ENCODE data around the gene HIVEP3.

HIVEP3 gene

GRCh38 chr1:41891199-41891896 is 27.4 kb downstream of the HIVEP3 start:
- Histone ChIP-seq H3K4me1 (ENCODE audit: insufficient read depth, low read length, poor library complexity, severe bottlenecking) (peaks cover 39% of the 10 kb centered on the region), H3K4me3 (ENCODE audit: low read length, poor library complexity, severe bottlenecking) (peak overlapping the region; percentile 75)

GRCh38 chr1:41890825-41891198 is 27.9 kb downstream of the HIVEP3 start:
- no peaks in the 10 kb centered on the region for H3K79me2 ChIP-seq (ENCODE audit: insufficient read depth, low read length)
- no peaks in the 10 kb centered on the region for H3F3A ChIP-seq (ENCODE audit: low read depth)
- H3K9me3 ChIP-seq (ENCODE audit: insufficient read depth, low read depth, low read length), result no peaks in the 10 kb centered on the region
- no peaks in the 10 kb centered on the region for H3K27me3 ChIP-seq (ENCODE audit: insufficient read depth, low read length, poor library complexity, severe bottlenecking)
- H3K36me3 ChIP-seq (ENCODE audit: insufficient read depth, low read length), result no peaks in the 10 kb centered on the region
- H3K9me2 ChIP-seq (replicated peaks; ENCODE audit: low read depth, low read length), result no peaks in the 10 kb centered on the region
- peak overlapping the region; percentile 74 for H3K9ac ChIP-seq (ENCODE audit: low read depth, low read length, poor library complexity, severe bottlenecking)
- no peaks in the 10 kb centered on the region for H4K20me1 ChIP-seq (ENCODE audit: insufficient read depth, low read length, poor library complexity, severe bottlenecking)
- H3K4me1 ChIP-seq (ENCODE audit: insufficient read depth, low read length, poor library complexity, severe bottlenecking), result peaks cover 39% of the 10 kb centered on the region
- H3K4me2 ChIP-seq (ENCODE audit: low read depth, low read length, poor library complexity, severe bottlenecking), result peak overlapping the region; percentile 81
- H3K4me3 ChIP-seq (ENCODE audit: low read length, poor library complexity, severe bottlenecking), result peak overlapping the region; percentile 75
- TF ChIP-seq EZH2phosphoT487 (IDR thresholded peaks at IDR 0.05; ENCODE audit: borderline replicate concordance) (no peak), CTCF (conservative IDR thresholded peaks at IDR 0.05; ENCODE audit: low read length) (no peak)
- peak overlapping the region; percentile 96 for H2AFZ ChIP-seq (ENCODE audit: low read length)

More at GRCh38 chr1:41891199-41891896, 27.4 kb downstream of the HIVEP3 start:
- no peaks in the 10 kb centered on the region for H3K79me2 ChIP-seq (ENCODE audit: insufficient read depth, low read length)
- H2AFZ ChIP-seq (ENCODE audit: low read length), result peak overlapping the region; percentile 96
- H3K36me3 ChIP-seq (ENCODE audit: insufficient read depth, low read length), result no peaks in the 10 kb centered on the region
- H3K27me3 ChIP-seq (ENCODE audit: insufficient read depth, low read length, poor library complexity, severe bottlenecking), result no peaks in the 10 kb centered on the region
- peak overlapping the region; percentile 74 for H3K9ac ChIP-seq (ENCODE audit: low read depth, low read length, poor library complexity, severe bottlenecking)
- H4K20me1 ChIP-seq (ENCODE audit: insufficient read depth, low read length, poor library complexity, severe bottlenecking), result no peaks in the 10 kb centered on the region
- no peaks in the 10 kb centered on the region for H3K9me2 ChIP-seq (replicated peaks; ENCODE audit: low read depth, low read length)
- peak; percentile 56 for TF ChIP-seq CTCF (conservative IDR thresholded peaks at IDR 0.05; ENCODE audit: low read length)
- no peak for TF ChIP-seq EZH2phosphoT487 (IDR thresholded peaks at IDR 0.05; ENCODE audit: borderline replicate concordance)
- no peaks in the 10 kb centered on the region for H3K9me3 ChIP-seq (ENCODE audit: insufficient read depth, low read depth, low read length)
- H3F3A ChIP-seq (ENCODE audit: low read depth), result no peaks in the 10 kb centered on the region
- H3K4me2 ChIP-seq (ENCODE audit: low read depth, low read length, poor library complexity, severe bottlenecking), result peak overlapping the region; percentile 81

- H3K4me3 ChIP-seq (ENCODE audit: low read length, poor library complexity, severe bottlenecking), result no peak overlapping the region
Measured at GRCh38 chr1:41889506-41890414, 29.0 kb downstream of the HIVEP3 start.

More at GRCh38 chr1:41889506-41890414, 29.0 kb downstream of the HIVEP3 start:
- H4K20me1 ChIP-seq (ENCODE audit: insufficient read depth, low read length, poor library complexity, severe bottlenecking), result no peaks in the 10 kb centered on the region
- TF ChIP-seq EZH2phosphoT487 (IDR thresholded peaks at IDR 0.05; ENCODE audit: borderline replicate concordance), result no peak
- no peak for TF ChIP-seq CTCF (conservative IDR thresholded peaks at IDR 0.05; ENCODE audit: low read length)
- no peak overlapping the region for H2AFZ ChIP-seq (ENCODE audit: low read length)
- no peaks in the 10 kb centered on the region for H3K9me2 ChIP-seq (replicated peaks; ENCODE audit: low read depth, low read length)
- H3K4me2 ChIP-seq (ENCODE audit: low read depth, low read length, poor library complexity, severe bottlenecking), result no peak overlapping the region
- H3K9ac ChIP-seq (ENCODE audit: low read depth, low read length, poor library complexity, severe bottlenecking), result no peak overlapping the region
- no peaks in the 10 kb centered on the region for H3F3A ChIP-seq (ENCODE audit: low read depth)
- H3K27me3 ChIP-seq (ENCODE audit: insufficient read depth, low read length, poor library complexity, severe bottlenecking), result no peaks in the 10 kb centered on the region
- H3K4me1 ChIP-seq (ENCODE audit: insufficient read depth, low read length, poor library complexity, severe bottlenecking), result peaks cover 33% of the 10 kb centered on the region
- H3K9me3 ChIP-seq (ENCODE audit: insufficient read depth, low read depth, low read length), result no peaks in the 10 kb centered on the region
- H3K79me2 ChIP-seq (ENCODE audit: insufficient read depth, low read length), result no peaks in the 10 kb centered on the region
- H3K36me3 ChIP-seq (ENCODE audit: insufficient read depth, low read length), result no peaks in the 10 kb centered on the region

Measured in Loucy (cell line).